ENCODE measurements around the gene DYNLT5. TPM values are rescaled to one million over a fixed set of nuclear protein-coding genes. Genes with fewer than 3 reads are reported as not detected.

DYNLT5 gene
- total RNA-seq, 1 experiment from 2014 or later, result not detected

DNA sequence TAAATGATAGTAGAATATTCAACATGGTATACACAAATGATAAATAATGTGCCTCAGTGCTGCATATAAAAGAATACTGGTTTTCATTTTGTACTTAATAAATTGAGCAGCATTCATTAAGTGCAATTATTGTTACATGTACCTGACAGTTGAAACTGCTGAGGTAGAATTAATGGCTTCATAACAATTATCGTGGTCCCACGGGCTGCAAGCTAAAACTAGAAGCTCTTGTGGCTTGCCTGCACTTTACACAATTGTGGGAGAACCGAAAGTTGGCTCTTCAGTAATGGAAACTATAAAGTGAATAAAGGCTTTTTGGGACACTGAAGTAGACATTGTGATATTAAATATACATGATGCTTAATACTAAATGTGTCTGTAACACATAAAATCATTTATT lies 25.6 kb downstream of the DYNLT5 start:
- ATAC-seq (no peak), DNase-seq (ENCODE audit: low read depth, low spot score) (no peak)
- Histone ChIP-seq H3K9me3 (ENCODE audit: control insufficient read depth, insufficient read depth, low read depth, low read length) (no peaks in the 10 kb centered on the region), H3K4me1 (ENCODE audit: control insufficient read depth, insufficient read depth, low read length) (no peaks in the 10 kb centered on the region), H3K36me3 (ENCODE audit: control insufficient read depth, insufficient read depth, low read length) (no peaks in the 10 kb centered on the region), H3K27ac (ENCODE audit: low read length) (no peak overlapping the region), H3K27me3 (ENCODE audit: control insufficient read depth, insufficient read depth, low read length) (peaks cover 2% of the 10 kb centered on the region; the same call in 1 of the 2 replicates), H3K4me3 (ENCODE audit: low read depth in 2 of 2, low read length in 2 of 2) (no peak overlapping the region)
- in situ Hi-C loops (cut with HindIII; ENCODE audit: low pct_unique_long_range_greater_than_20kb, low sequenced_read_pairs), result no loop called here
- BruUV-seq (replicated peaks), result no TSS peak
- intact Hi-C loops (cut with micrococcal nuclease; ENCODE audit: unreplicated experiment), result no loop called here
- TF ChIP-seq, protein P1, sequence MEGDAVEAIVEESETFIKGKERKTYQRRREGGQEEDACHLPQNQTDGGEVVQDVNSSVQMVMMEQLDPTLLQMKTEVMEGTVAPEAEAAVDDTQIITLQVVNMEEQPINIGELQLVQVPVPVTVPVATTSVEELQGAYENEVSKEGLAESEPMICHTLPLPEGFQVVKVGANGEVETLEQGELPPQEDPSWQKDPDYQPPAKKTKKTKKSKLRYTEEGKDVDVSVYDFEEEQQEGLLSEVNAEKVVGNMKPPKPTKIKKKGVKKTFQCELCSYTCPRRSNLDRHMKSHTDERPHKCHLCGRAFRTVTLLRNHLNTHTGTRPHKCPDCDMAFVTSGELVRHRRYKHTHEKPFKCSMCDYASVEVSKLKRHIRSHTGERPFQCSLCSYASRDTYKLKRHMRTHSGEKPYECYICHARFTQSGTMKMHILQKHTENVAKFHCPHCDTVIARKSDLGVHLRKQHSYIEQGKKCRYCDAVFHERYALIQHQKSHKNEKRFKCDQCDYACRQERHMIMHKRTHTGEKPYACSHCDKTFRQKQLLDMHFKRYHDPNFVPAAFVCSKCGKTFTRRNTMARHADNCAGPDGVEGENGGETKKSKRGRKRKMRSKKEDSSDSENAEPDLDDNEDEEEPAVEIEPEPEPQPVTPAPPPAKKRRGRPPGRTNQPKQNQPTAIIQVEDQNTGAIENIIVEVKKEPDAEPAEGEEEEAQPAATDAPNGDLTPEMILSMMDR (IDR thresholded peaks at IDR 0.05), result no peak
- no peak for TF ChIP-seq TCF7L2 (IDR thresholded peaks at IDR 0.05; ENCODE audit: low read depth, low read length)
- ChIA-PET POLR2A (no interaction called here), CTCF (no interaction called here)

DNA sequence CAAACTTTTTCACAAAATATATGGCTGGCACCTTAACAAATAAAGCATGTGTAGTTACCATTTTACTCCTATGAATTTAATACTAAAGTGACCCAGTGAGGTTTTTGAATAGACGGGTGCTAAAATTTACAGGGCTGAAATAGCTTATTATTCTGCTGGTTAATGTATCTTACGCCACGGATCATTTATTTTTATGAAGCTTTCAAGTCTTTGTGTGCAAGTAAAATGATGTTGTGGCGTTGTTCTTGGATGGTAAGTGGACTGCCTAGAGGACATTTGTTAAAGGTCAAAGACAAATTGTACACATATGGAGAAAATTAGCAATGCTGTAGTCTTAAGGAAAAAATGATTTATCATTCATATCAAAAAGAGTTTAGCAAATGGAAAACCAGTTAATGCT lies 26.0 kb downstream of the DYNLT5 start:
- no TSS peak for BruUV-seq (replicated peaks)
- in situ Hi-C loops (cut with HindIII; ENCODE audit: low pct_unique_long_range_greater_than_20kb, low sequenced_read_pairs), result no loop called here
- TF ChIP-seq TCF7L2 (IDR thresholded peaks at IDR 0.05; ENCODE audit: low read depth, low read length) (no peak), POLR2AphosphoS5 (IDR thresholded peaks at IDR 0.05; ENCODE audit: low read depth, low read length) (no peak), SIN3A (IDR thresholded peaks at IDR 0.05; ENCODE audit: borderline replicate concordance, insufficient read depth, low read depth, low read length) (no peak)
- TF ChIP-seq, protein P2, sequence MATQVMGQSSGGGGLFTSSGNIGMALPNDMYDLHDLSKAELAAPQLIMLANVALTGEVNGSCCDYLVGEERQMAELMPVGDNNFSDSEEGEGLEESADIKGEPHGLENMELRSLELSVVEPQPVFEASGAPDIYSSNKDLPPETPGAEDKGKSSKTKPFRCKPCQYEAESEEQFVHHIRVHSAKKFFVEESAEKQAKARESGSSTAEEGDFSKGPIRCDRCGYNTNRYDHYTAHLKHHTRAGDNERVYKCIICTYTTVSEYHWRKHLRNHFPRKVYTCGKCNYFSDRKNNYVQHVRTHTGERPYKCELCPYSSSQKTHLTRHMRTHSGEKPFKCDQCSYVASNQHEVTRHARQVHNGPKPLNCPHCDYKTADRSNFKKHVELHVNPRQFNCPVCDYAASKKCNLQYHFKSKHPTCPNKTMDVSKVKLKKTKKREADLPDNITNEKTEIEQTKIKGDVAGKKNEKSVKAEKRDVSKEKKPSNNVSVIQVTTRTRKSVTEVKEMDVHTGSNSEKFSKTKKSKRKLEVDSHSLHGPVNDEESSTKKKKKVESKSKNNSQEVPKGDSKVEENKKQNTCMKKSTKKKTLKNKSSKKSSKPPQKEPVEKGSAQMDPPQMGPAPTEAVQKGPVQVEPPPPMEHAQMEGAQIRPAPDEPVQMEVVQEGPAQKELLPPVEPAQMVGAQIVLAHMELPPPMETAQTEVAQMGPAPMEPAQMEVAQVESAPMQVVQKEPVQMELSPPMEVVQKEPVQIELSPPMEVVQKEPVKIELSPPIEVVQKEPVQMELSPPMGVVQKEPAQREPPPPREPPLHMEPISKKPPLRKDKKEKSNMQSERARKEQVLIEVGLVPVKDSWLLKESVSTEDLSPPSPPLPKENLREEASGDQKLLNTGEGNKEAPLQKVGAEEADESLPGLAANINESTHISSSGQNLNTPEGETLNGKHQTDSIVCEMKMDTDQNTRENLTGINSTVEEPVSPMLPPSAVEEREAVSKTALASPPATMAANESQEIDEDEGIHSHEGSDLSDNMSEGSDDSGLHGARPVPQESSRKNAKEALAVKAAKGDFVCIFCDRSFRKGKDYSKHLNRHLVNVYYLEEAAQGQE (IDR thresholded peaks at IDR 0.05; ENCODE audit: insufficient read depth in 1 of 2, low read depth in 2 of 2, low read length in 1 of 2), result no peak
- TF ChIP-seq, protein P1 (IDR thresholded peaks at IDR 0.05), result no peak
- intact Hi-C loops (cut with micrococcal nuclease; ENCODE audit: unreplicated experiment), result no loop called here
- H3K9me3 ChIP-seq (ENCODE audit: control insufficient read depth, insufficient read depth, low read depth, low read length), result no peaks in the 10 kb centered on the region
- CTCF ChIA-PET, result no interaction called here
- H3K4me1 ChIP-seq (ENCODE audit: control insufficient read depth, insufficient read depth, low read length), result no peaks in the 10 kb centered on the region
- H3K27me3 ChIP-seq (ENCODE audit: control insufficient read depth, insufficient read depth, low read length), result peaks cover 2% of the 10 kb centered on the region; the same call in 1 of the 2 replicates
- H3K36me3 ChIP-seq (ENCODE audit: control insufficient read depth, insufficient read depth, low read length), result no peaks in the 10 kb centered on the region
- no peak for DNase-seq (ENCODE audit: low read depth, low spot score)
- ATAC-seq, result no peak
- H3K27ac ChIP-seq (ENCODE audit: low read length), result no peak overlapping the region
- POLR2A ChIA-PET, result no interaction called here
- no peak overlapping the region for H3K4me3 ChIP-seq (ENCODE audit: low read depth in 2 of 2, low read length in 2 of 2)

DNA sequence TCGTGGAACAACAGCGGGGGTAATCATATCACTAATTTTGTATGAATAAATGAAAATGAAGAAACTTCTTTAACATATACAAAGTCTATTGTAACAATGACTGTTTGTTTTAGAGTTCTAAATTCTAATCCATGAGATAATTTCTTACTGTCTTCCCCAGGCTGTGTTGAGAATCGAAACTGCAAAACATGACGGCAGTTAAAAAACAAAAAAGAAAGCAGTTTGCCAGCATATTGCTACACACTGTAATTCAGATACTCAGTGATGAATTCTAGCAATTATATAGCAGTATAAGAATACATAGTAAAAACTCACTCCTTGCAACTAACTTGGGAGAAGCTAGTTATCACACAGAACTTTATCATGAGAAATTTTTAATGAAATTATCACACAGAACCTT lies 26.7 kb downstream of the DYNLT5 start:
- in situ Hi-C loops (cut with HindIII; ENCODE audit: low pct_unique_long_range_greater_than_20kb, low sequenced_read_pairs), result no loop called here
- Histone ChIP-seq H3K27me3 (ENCODE audit: control insufficient read depth, insufficient read depth, low read length) (peaks cover 2% of the 10 kb centered on the region; the same call in 1 of the 2 replicates), H3K27ac (ENCODE audit: low read length) (no peak overlapping the region), H3K4me3 (ENCODE audit: low read depth in 2 of 2, low read length in 2 of 2) (no peak overlapping the region), H3K36me3 (ENCODE audit: control insufficient read depth, insufficient read depth, low read length) (no peaks in the 10 kb centered on the region), H3K4me1 (ENCODE audit: control insufficient read depth, insufficient read depth, low read length) (no peaks in the 10 kb centered on the region), H3K9me3 (ENCODE audit: control insufficient read depth, insufficient read depth, low read depth, low read length) (no peaks in the 10 kb centered on the region)
- TF ChIP-seq, protein P2 (IDR thresholded peaks at IDR 0.05; ENCODE audit: insufficient read depth in 1 of 2, low read depth in 2 of 2, low read length in 1 of 2), result no peak
- no peak for TF ChIP-seq POLR2AphosphoS5 (IDR thresholded peaks at IDR 0.05; ENCODE audit: low read depth, low read length)
- no peak for TF ChIP-seq SIN3A (IDR thresholded peaks at IDR 0.05; ENCODE audit: borderline replicate concordance, insufficient read depth, low read depth, low read length)
- ChIA-PET POLR2A (no interaction called here), CTCF (no interaction called here)
- intact Hi-C loops (cut with micrococcal nuclease; ENCODE audit: unreplicated experiment), result no loop called here
- ATAC-seq, result no peak
- BruUV-seq (replicated peaks), result no TSS peak
- no peak for DNase-seq (ENCODE audit: low read depth, low spot score)

All from Panc1 (cell line).